Measurements from ENCODE around the gene CBR4.

DNA sequence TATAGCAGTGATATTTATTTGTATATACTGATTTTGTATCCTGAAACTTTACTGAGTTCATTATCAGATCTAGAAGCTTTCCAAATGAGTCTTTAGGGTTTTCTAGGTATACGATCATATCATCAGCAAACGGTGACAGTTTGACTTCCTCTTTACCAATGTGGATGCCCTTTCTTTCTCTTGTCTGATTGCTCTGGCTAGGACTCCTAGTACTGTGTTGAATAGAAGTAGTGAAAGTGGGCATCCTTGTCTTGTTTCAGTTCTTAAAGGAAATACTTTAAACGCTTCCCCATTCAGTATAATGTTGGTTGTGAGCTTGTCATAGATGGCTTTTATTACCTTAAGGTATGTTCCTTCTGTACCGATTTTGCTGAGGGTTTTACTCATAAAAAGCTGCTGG lies 37.5 kb downstream of the CBR4 start:
- TF ChIP-seq, protein P1, sequence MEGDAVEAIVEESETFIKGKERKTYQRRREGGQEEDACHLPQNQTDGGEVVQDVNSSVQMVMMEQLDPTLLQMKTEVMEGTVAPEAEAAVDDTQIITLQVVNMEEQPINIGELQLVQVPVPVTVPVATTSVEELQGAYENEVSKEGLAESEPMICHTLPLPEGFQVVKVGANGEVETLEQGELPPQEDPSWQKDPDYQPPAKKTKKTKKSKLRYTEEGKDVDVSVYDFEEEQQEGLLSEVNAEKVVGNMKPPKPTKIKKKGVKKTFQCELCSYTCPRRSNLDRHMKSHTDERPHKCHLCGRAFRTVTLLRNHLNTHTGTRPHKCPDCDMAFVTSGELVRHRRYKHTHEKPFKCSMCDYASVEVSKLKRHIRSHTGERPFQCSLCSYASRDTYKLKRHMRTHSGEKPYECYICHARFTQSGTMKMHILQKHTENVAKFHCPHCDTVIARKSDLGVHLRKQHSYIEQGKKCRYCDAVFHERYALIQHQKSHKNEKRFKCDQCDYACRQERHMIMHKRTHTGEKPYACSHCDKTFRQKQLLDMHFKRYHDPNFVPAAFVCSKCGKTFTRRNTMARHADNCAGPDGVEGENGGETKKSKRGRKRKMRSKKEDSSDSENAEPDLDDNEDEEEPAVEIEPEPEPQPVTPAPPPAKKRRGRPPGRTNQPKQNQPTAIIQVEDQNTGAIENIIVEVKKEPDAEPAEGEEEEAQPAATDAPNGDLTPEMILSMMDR (conservative IDR thresholded peaks at IDR 0.05; ENCODE audit: low read depth, low read length), result no peak
- TF ChIP-seq EZH2 (IDR thresholded peaks at IDR 0.05; ENCODE audit: borderline replicate concordance, low read depth, low read length, poor library complexity, severe bottlenecking), result no peak

Data from A673 (cell line).